ENCODE results near the gene CAND2.
A peak's percentile ranks its signal among the peaks of the same experiment; 100 is the strongest.

Gene CAND2

GRCh38 chr3:12796171-12797123 is at the start of gene CAND2:
Gene CAND2 (plus strand): TSS chr3:12796680. CDS start chr3:12796721, 41 bp downstream.
- DNase-seq (ENCODE audit: low read depth, low spot score), result no peak

- no peak for DNase-seq (ENCODE audit: low read depth, low spot score)
Measured at GRCh38 chr3:12748477-12748876, 48.0 kb upstream of the CAND2 start.

- DNase-seq (ENCODE audit: low read depth, low spot score), result no peak
Measured at GRCh38 chr3:12750223-12750622, 46.3 kb upstream of the CAND2 start.

- no peak for DNase-seq (ENCODE audit: low read depth, low spot score)
Measured at GRCh38 chr3:12750658-12751071, 45.8 kb upstream of the CAND2 start.

GRCh38 chr3:12751571-12751970 is 44.9 kb upstream of the CAND2 start:
- no peak for DNase-seq (ENCODE audit: low read depth, low spot score)

GRCh38 chr3:12752102-12752501 is 44.4 kb upstream of the CAND2 start:
- no peak for DNase-seq (ENCODE audit: low read depth, low spot score)

- DNase-seq (ENCODE audit: low read depth, low spot score), result no peak
Measured at GRCh38 chr3:12752809-12753208, 43.7 kb upstream of the CAND2 start.

- no peak for DNase-seq (ENCODE audit: low read depth, low spot score)
Measured at GRCh38 chr3:12753275-12754028, 43.0 kb upstream of the CAND2 start.

- no peak for DNase-seq (ENCODE audit: low read depth, low spot score)
Measured at GRCh38 chr3:12754313-12754712, 42.2 kb upstream of the CAND2 start.

- DNase-seq (ENCODE audit: low read depth, low spot score), result no peak
Measured at GRCh38 chr3:12755754-12756153, 40.7 kb upstream of the CAND2 start.

GRCh38 chr3:12756175-12756574 is 40.3 kb upstream of the CAND2 start:
- no peak for DNase-seq (ENCODE audit: low read depth, low spot score)

GRCh38 chr3:12756635-12757034 is 39.8 kb upstream of the CAND2 start:
- no peak for DNase-seq (ENCODE audit: low read depth, low spot score)

- DNase-seq (ENCODE audit: low read depth, low spot score), result peak; percentile 69
Measured at GRCh38 chr3:12758025-12758781, 38.3 kb upstream of the CAND2 start.

- no peak for DNase-seq (ENCODE audit: low read depth, low spot score)
Measured at GRCh38 chr3:12759097-12759679, 37.3 kb upstream of the CAND2 start, which contains the start of gene TMEM40. Gene TMEM40 (minus strand): TSS chr3:12759259. CDS start chr3:12749832, 9,427 bp downstream.

GRCh38 chr3:12759693-12760565 is 36.6 kb upstream of the CAND2 start:
- DNase-seq (ENCODE audit: low read depth, low spot score), result no peak

- DNase-seq (ENCODE audit: low read depth, low spot score), result no peak
Measured at GRCh38 chr3:12764171-12764776, 32.2 kb upstream of the CAND2 start.

- no peak for DNase-seq (ENCODE audit: low read depth, low spot score)
Measured at GRCh38 chr3:12766541-12766940, 29.9 kb upstream of the CAND2 start.

GRCh38 chr3:12768579-12769527 is 27.6 kb upstream of the CAND2 start:
- DNase-seq (ENCODE audit: low read depth, low spot score), result no peak

GRCh38 chr3:12769761-12770160 is 26.7 kb upstream of the CAND2 start:
- no peak for DNase-seq (ENCODE audit: low read depth, low spot score)
